ENCODE data around the gene PLCG2. TPM values are rescaled to one million over a fixed set of nuclear protein-coding genes. Genes with fewer than 3 reads are reported as not detected.

The PLCG2 gene
- total and polyA plus RNA-seq, 2 of the 8 experiments (the other 6 are each of a cell fraction or from before 2014, with no cell fraction given) = 6.1 to 6.9 TPM

GRCh38 chr16:81837312-81837751, 58.2 kb downstream of the PLCG2 start:
- no peak overlapping the region for H4K8ac ChIP-seq (ENCODE audit: extremely low read depth, insufficient read depth, low read length)
- H3K27me3 ChIP-seq (replicated peaks in 1 of 4; ENCODE audit: control insufficient read depth in 3 of 4, extremely low read depth in 1 of 4, insufficient read depth in 3 of 4, low read length in 3 of 4) = no peaks in the 10 kb centered on the region; a peak in 1 of 7 replicates
- H2BK12ac ChIP-seq (ENCODE audit: low read depth, low read length) = no peak overlapping the region
- no peak overlapping the region for H2AK5ac ChIP-seq (ENCODE audit: low read depth, low read length)
- H2BK20ac ChIP-seq (ENCODE audit: low read length) = no peak overlapping the region
- H4K5ac ChIP-seq (ENCODE audit: insufficient read length, low read depth, low read length) = no peak overlapping the region
- H3K18ac ChIP-seq (ENCODE audit: extremely low read depth, low read length) = no peak overlapping the region
- no peaks in the 10 kb centered on the region; a peak in 1 of 4 replicates for H3K9me3 ChIP-seq (ENCODE audit: insufficient read depth in 2 of 2, low read depth in 1 of 2, low read length in 1 of 2)
- H3K4me2 ChIP-seq (ENCODE audit: insufficient read depth in 1 of 2, low read depth in 2 of 2, low read length in 2 of 2) = no peak overlapping the region
- H3K36me3 ChIP-seq (ENCODE audit: control insufficient read depth in 2 of 4, insufficient read depth in 4 of 4, low read length in 3 of 4) = no peaks in the 10 kb centered on the region
- CTCF ChIA-PET (ENCODE audit: partially characterized antibody) = no interaction called here
- H2BK120ac ChIP-seq (replicated peaks; ENCODE audit: low read depth, low read length) = no peak overlapping the region
- H3K56ac ChIP-seq (replicated peaks; ENCODE audit: insufficient read length, low read depth, low read length) = no peak overlapping the region
- no peak overlapping the region for H3K14ac ChIP-seq (ENCODE audit: insufficient read length)
- H3K79me1 ChIP-seq (ENCODE audit: low read depth, low read length) = no peaks in the 10 kb centered on the region
- DNase-seq (ENCODE audit: low read depth in 1 of 2, low spot score in 2 of 2) = no peak
- no peak overlapping the region for H2BK15ac ChIP-seq (ENCODE audit: low read length)
- no peak overlapping the region for H3K4me3 ChIP-seq (ENCODE audit: extremely low read depth in 1 of 4, insufficient read depth in 2 of 4, low read depth in 3 of 4, low read length in 4 of 4)
- 89% methylated on average over 9 of the region's 9 CpGs; no CpG with 5 or more reads in 1 of the 2 experiments for WGBS, 2 experiments (ENCODE audit: extremely low coverage in 1 of 2, insufficient coverage in 1 of 2, insufficient read length in 1 of 2, insufficient replicate concordance in 2 of 2, low coverage in 1 of 2, low lambda C conversion rate in 2 of 2, missing lambda C conversion rate in 1 of 2)
- H2AFZ ChIP-seq (ENCODE audit: low read length) = no peak overlapping the region
- no peak overlapping the region for H3K9ac ChIP-seq (replicated peaks in 1 of 4; ENCODE audit: extremely low read depth in 1 of 4, low read depth in 3 of 4, low read length in 3 of 4)
- no peak overlapping the region for H3K23ac ChIP-seq (ENCODE audit: insufficient read length)
- TF ChIP-seq SIRT6 (IDR thresholded peaks at IDR 0.05; ENCODE audit: low read length) (no peak), EZH2 (IDR thresholded peaks at IDR 0.05; ENCODE audit: low read depth, low read length, severe bottlenecking) (no peak), SUZ12 (IDR thresholded peaks at IDR 0.05; ENCODE audit: low read length) (no peak), USF2 (IDR thresholded peaks at IDR 0.05; ENCODE audit: low read length) (no peak), PHF8 (conservative IDR thresholded peaks at IDR 0.05; ENCODE audit: low read depth, low read length) (no peak), TBP (IDR thresholded peaks at IDR 0.05; ENCODE audit: low read depth, low read length) (no peak), RFX5 (IDR thresholded peaks at IDR 0.05; ENCODE audit: borderline replicate concordance, low read depth, low read length) (no peak)
- FAIRE-seq = no peak
- no peak overlapping the region for H3K27ac ChIP-seq (ENCODE audit: low read depth, low read length)
- no peak overlapping the region for H4K91ac ChIP-seq (replicated peaks; ENCODE audit: insufficient read length, low read length)
- H3K23me2 ChIP-seq (ENCODE audit: low read depth, low read length) = no peaks in the 10 kb centered on the region
- no peak overlapping the region for H2BK5ac ChIP-seq (ENCODE audit: low read depth, low read length)
- H3K4ac ChIP-seq (replicated peaks; ENCODE audit: insufficient read length, low read depth, low read length) = no peak overlapping the region
- no peaks in the 10 kb centered on the region for H3K79me2 ChIP-seq (ENCODE audit: control insufficient read depth in 1 of 2, insufficient read depth in 2 of 2, low read length in 2 of 2)
- POLR2A ChIA-PET (ENCODE audit: partially characterized antibody) = no interaction called here
- peaks cover 0 to under 1% (median 0%) of the 10 kb centered on the region in 4 experiments; a peak in 2 of 7 replicates for H3K4me1 ChIP-seq (replicated peaks in 1 of 4; ENCODE audit: control insufficient read depth in 3 of 4, insufficient read depth in 4 of 4, low read length in 3 of 4)
- H4K20me1 ChIP-seq (replicated peaks in 1 of 2; ENCODE audit: control insufficient read depth in 1 of 2, insufficient read depth in 2 of 2, low read length in 2 of 2) = no peaks in the 10 kb centered on the region
